Endothelial cell of umbilical vein (primary cell): ENCODE results near the gene ANGPTL7. TPM values are rescaled to one million over a fixed set of nuclear protein-coding genes. Genes with fewer than 3 reads are reported as not detected.

ENCODE experiments used
- BruUV-seq: library from RNA; stranded (reverse); fragments of 400-500 nt; replicated peaks from 2 replicates; lab custom pipeline; 2021; lab: Mats Ljungman, UMichigan
- CTCF ChIA-PET: fragments of 300-600, 350-600 bp; sonication (Branson Sonifier 250); formaldehyde crosslinking; loops from one replicate; lab custom pipeline; 2021; ENCODE audit warnings: antibody characterized with exemption, inconsistent platforms; lab: Charles Lee
- POLR2A ChIA-PET: fragments of 300-600, 350-600 bp; sonication (Branson Sonifier 250); formaldehyde crosslinking; loops from one replicate; lab custom pipeline; 2021; ENCODE audit warnings: antibody characterized with exemption, inconsistent platforms; lab: Charles Lee
- DNase-seq: peaks from one replicate; pipeline ENCODE4 v3.0.0-alpha.2; 2011; ENCODE audit warnings: low read depth, low spot score
- FAIRE-seq: peaks from 2 replicates; lab custom pipeline; 2011; peaks lifted over from hg19 to GRCh38; lab: Jason Lieb, UNC
- H2AFZ ChIP-seq: 2 replicates; pipeline ENCODE4 v1.6.0; 2012; ENCODE audit warnings: low read depth, low read length, control low read depth, inconsistent platforms
- H3K27ac ChIP-seq: 2 replicates; pipeline ENCODE4 v1.5.1; 2011; ENCODE audit warnings: low read depth, mild to moderate bottlenecking, control low read depth, low read length, moderate library complexity; ENCODE audit not compliant: insufficient read depth
- H3K27me3 ChIP-seq, 2 experiments: 2 replicates each; pipeline versions ENCODE4 v1.6.0 to v1.6.1; 2011; ENCODE audit warnings: low read length in 2 of 2, mixed read lengths in 1 of 2; ENCODE audit not compliant: control insufficient read depth in 2 of 2, insufficient read depth in 2 of 2
- H3K36me3 ChIP-seq, 2 experiments: 2 replicates in 1 of 2; 3 replicates in 1 of 2; pipeline ENCODE4 v1.5.1; 2011; ENCODE audit warnings: low read length in 2 of 2, mild to moderate bottlenecking in 1 of 2, moderate library complexity in 1 of 2; ENCODE audit not compliant: control insufficient read depth in 2 of 2, insufficient read depth in 2 of 2; ENCODE audit errors: extremely low read depth in 1 of 2
- H3K4me1 ChIP-seq: 3 replicates; pipeline ENCODE4 v1.5.1; 2011; ENCODE audit warnings: mild to moderate bottlenecking, low read length; ENCODE audit not compliant: control insufficient read depth, insufficient read depth; ENCODE audit errors: extremely low read depth
- H3K4me2 ChIP-seq: 2 replicates; pipeline ENCODE4 v1.6.1; 2011; ENCODE audit warnings: low read length, control low read depth, mixed read lengths; ENCODE audit not compliant: insufficient read depth
- H3K4me3 ChIP-seq, 3 experiments: fragments of 200-600 bp in 1 of 3; sonication (generic), shearing (Covaris generic) in 1 of 3; replicated peaks in 1 of 3; 2 replicates each; pipeline ENCODE4 v1.5.1; 2011 to 2016; ENCODE audit warnings: control low read depth in 3 of 3, low read length in 3 of 3, mild to moderate bottlenecking in 2 of 3, inconsistent platforms in 1 of 3, low read depth in 1 of 3, moderate library complexity in 1 of 3; ENCODE audit not compliant: insufficient read depth in 1 of 3
- H3K79me2 ChIP-seq: 2 replicates; pipeline ENCODE4 v1.6.0; 2012; ENCODE audit warnings: low read length, inconsistent platforms; ENCODE audit not compliant: control insufficient read depth, insufficient read depth
- H3K9ac ChIP-seq: replicated peaks from 2 replicates; pipeline ENCODE3; 2011; ENCODE audit warnings: low read length, control low read depth; ENCODE audit not compliant: insufficient read depth; ENCODE audit errors: extremely low read depth
- H3K9me1 ChIP-seq: replicated peaks from 3 replicates; pipeline ENCODE4 v1.6.0; 2011; ENCODE audit warnings: mild to moderate bottlenecking, low read length; ENCODE audit not compliant: control insufficient read depth, insufficient read depth; ENCODE audit errors: extremely low read depth
- H3K9me3 ChIP-seq: replicated peaks from 2 replicates; pipeline ENCODE4 v1.5.1; 2012; ENCODE audit warnings: low read length, inconsistent platforms; ENCODE audit not compliant: control insufficient read depth, insufficient read depth
- H4K20me1 ChIP-seq: replicated peaks from 2 replicates; pipeline ENCODE3; 2011; ENCODE audit warnings: mild to moderate bottlenecking, low read length; ENCODE audit not compliant: control insufficient read depth, insufficient read depth; ENCODE audit errors: extremely low read depth
- CTCF ChIP-seq, 2 donors: IDR thresholded peaks; 1 replicate in 1 of 2; 2 replicates in 1 of 2; pipeline ENCODE4 v1.5.1; 2011; ENCODE audit warnings: low read length in 2 of 2, mild to moderate bottlenecking in 2 of 2, moderate library complexity in 2 of 2, control low read depth in 1 of 2, inconsistent platforms in 1 of 2, low read depth in 1 of 2; ENCODE audit not compliant: insufficient read depth in 1 of 2; ENCODE audit errors: extremely low read depth in 1 of 2
- EZH2 ChIP-seq: IDR thresholded peaks from 2 replicates; pipeline ENCODE4 v1.6.1; 2012; ENCODE audit warnings: borderline replicate concordance, low read depth, mild to moderate bottlenecking, moderate library complexity, low read length, inconsistent platforms; ENCODE audit not compliant: severe bottlenecking
- FOS ChIP-seq: IDR thresholded peaks from 2 replicates; pipeline ENCODE4 v1.6.1; 2011; ENCODE audit warnings: mild to moderate bottlenecking, low read length, moderate library complexity, borderline replicate concordance; ENCODE audit not compliant: insufficient read depth
- GATA2 ChIP-seq: IDR thresholded peaks from 2 replicates; pipeline ENCODE4 v1.7.0; 2011; ENCODE audit warnings: low read depth, mild to moderate bottlenecking, moderate library complexity, mixed read lengths, low read length; ENCODE audit not compliant: insufficient read length, insufficient read depth
- JUN ChIP-seq: IDR thresholded peaks from 2 replicates; pipeline ENCODE4 v1.6.1; 2011; ENCODE audit warnings: borderline replicate concordance, low read depth; ENCODE audit not compliant: insufficient read length, insufficient read depth
- MAX ChIP-seq: IDR thresholded peaks from 2 replicates; pipeline ENCODE4 v1.6.1; 2011; ENCODE audit not compliant: insufficient read depth, insufficient read length
- MYC ChIP-seq: IDR thresholded peaks from one replicate; pipeline ENCODE4 v1.6.1; 2011; ENCODE audit warnings: mild to moderate bottlenecking, low read depth, low read length
- POLR2A ChIP-seq: IDR thresholded peaks from 2 replicates; pipeline ENCODE4 v1.6.1; 2012; ENCODE audit warnings: low read depth, mild to moderate bottlenecking, control low read depth, low read length
- POLR2AphosphoS5 ChIP-seq: IDR thresholded peaks from 2 replicates; pipeline ENCODE4 v1.6.1; 2012; ENCODE audit warnings: low read depth, mild to moderate bottlenecking, control low read depth, low read length, moderate library complexity; ENCODE audit not compliant: insufficient read depth
- dilution Hi-C: fragments of 300-500 bp; cut with MboI; formaldehyde crosslinking; loops from one replicate; pipeline ENCODE4 v1.15.0; 2019; ENCODE audit warnings: low sequenced_read_pairs; ENCODE audit not compliant: extremely low pct_ligation_motif_present
- intact Hi-C: fragments of 100-400 bp; cut with micrococcal nuclease; formaldehyde crosslinking; loops from one replicate; pipeline ENCODE4 v1.10.0; 2022
- polyA plus RNA-seq, 4 experiments: library from polyadenylated mRNA; depleted of rRNA in 3 of 4; stranded (reverse) in 3 of 4; unstranded in 1 of 4; fragments of >200 nt; gene quantifications; 2 replicates each; pipeline versions ENCODE4 v1.2.1 to v1.2.3, GENCODE V29; 2011 to 2012; ENCODE audit warnings: missing spikeins in 1 of 4
- total RNA-seq: library from RNA; stranded (reverse); gene quantifications from 2 replicates; pipeline ENCODE4 v1.2.3, GENCODE V29; 2021

The ANGPTL7 gene
- total and polyA plus RNA-seq, 2 donors (not counting 3 experiments of a cell fraction or from before 2014, with no cell fraction given), result not detected

- Histone ChIP-seq H3K9me3 (no peaks in the 10 kb centered on the region), H3K4me2 (no peak overlapping the region), H3K27me3 (no peaks in the 10 kb centered on the region), H3K9ac (no peak overlapping the region), H3K4me1 (peaks cover 14% of the 10 kb centered on the region), H3K79me2 (no peaks in the 10 kb centered on the region), H3K36me3 (peaks cover 31 to 41% of the 10 kb centered on the region in 2 experiments), H3K4me3 (no peak overlapping the region), H4K20me1 (no peaks in the 10 kb centered on the region), H3K27ac (no peak overlapping the region), H2AFZ (no peak overlapping the region), H3K9me1 (no peaks in the 10 kb centered on the region)
- TF ChIP-seq FOS, result no peak
- no peak for TF ChIP-seq MAX
- no peak for TF ChIP-seq MYC
- no peak for TF ChIP-seq GATA2
- no peak for TF ChIP-seq POLR2AphosphoS5
- TF ChIP-seq EZH2, result no peak
- TF ChIP-seq POLR2A, result no peak
- no peak for TF ChIP-seq JUN
- TF ChIP-seq CTCF (IDR thresholded peaks at IDR 0.05; ENCODE audit: extremely low read depth in 1 of 2, insufficient read depth in 1 of 2, low read depth in 1 of 2, low read length in 2 of 2), result no peak
- ChIA-PET CTCF (interaction anchor here (1.1 kb wide), 1 partner anchor 410 kb away, joined by 5 read pairs; no protein-coding TSS in a partner anchor), POLR2A (no interaction called here)
- DNase-seq, result no peak
- intact Hi-C loops, result no loop called here
- no peak for FAIRE-seq
- no TSS peak for BruUV-seq
- dilution Hi-C loops, result no loop called here
Observed at GRCh38 chr1:11233208-11233607, 44.1 kb downstream of the ANGPTL7 start.
